ENCODE data around the gene ZNF606. TPM values are rescaled to one million over a fixed set of nuclear protein-coding genes. Genes with fewer than 3 reads are reported as not detected.

Gene ZNF606
- polyA plus RNA-seq, 2 of the 4 experiments (the other 2 are of a cell fraction): 4.5 to 5.1 TPM

GRCh38 chr19:58047672-58048071 is 45.1 kb upstream of the ZNF606 start (continued):
- TF ChIP-seq PHF8 (IDR thresholded peaks at IDR 0.05; ENCODE audit: borderline replicate concordance, low read depth) (no peak), KDM5A (IDR thresholded peaks at IDR 0.05) (no peak)
- TF ChIP-seq, protein P1, sequence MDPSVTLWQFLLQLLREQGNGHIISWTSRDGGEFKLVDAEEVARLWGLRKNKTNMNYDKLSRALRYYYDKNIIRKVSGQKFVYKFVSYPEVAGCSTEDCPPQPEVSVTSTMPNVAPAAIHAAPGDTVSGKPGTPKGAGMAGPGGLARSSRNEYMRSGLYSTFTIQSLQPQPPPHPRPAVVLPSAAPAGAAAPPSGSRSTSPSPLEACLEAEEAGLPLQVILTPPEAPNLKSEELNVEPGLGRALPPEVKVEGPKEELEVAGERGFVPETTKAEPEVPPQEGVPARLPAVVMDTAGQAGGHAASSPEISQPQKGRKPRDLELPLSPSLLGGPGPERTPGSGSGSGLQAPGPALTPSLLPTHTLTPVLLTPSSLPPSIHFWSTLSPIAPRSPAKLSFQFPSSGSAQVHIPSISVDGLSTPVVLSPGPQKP (IDR thresholded peaks at IDR 0.05; ENCODE audit: low read depth, low read length): no peak
- TF ChIP-seq, protein P2, sequence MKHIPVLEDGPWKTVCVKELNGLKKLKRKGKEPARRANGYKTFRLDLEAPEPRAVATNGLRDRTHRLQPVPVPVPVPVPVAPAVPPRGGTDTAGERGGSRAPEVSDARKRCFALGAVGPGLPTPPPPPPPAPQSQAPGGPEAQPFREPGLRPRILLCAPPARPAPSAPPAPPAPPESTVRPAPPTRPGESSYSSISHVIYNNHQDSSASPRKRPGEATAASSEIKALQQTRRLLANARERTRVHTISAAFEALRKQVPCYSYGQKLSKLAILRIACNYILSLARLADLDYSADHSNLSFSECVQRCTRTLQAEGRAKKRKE (CRISPR knock-in tag; IDR thresholded peaks at IDR 0.05; ENCODE audit: low read depth): no peak

DNA sequence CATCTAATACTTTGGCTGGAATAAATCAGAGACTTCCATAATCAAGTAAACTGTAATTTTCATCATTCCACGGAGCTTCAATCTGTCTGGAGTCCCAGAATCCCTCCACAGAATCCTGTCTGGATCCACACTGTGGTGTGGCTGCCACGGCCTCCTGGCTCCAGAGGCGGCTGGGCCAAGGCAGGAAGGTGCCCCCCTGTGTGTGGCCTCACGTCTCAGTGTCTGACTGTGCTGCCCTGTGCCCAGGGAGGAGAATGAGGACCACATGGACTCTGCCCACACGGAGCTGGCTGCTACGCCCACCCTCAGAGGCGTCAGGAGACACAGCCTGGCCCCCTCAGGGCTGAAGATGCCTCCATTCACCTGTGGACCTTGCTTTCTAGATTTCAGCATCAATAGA is 44.2 kb upstream of the ZNF606 start:
- CTCF ChIA-PET: interaction anchor here (0.6 kb wide), 1 partner anchor 795 kb away, joined by 3 read pairs; no protein-coding TSS in a partner anchor
- Histone ChIP-seq H3K27ac (no peak overlapping the region), H3K4me2 (no peak overlapping the region), H3K4me3 (no peak overlapping the region), H3K4me1 (no peaks in the 10 kb centered on the region), H3K9me3 (peaks cover 73% of the 10 kb centered on the region)
- no peak for ATAC-seq
- POLR2A ChIA-PET: no interaction called here
- no peak for DNase-seq (ENCODE audit: low read depth in 1 of 2, low spot score in 1 of 2)
- no peak for TF ChIP-seq FOXS1 (CRISPR knock-in tag; IDR thresholded peaks at IDR 0.05)
- no peak for TF ChIP-seq FOSB (CRISPR knock-in tag; IDR thresholded peaks at IDR 0.05)
- TF ChIP-seq, protein P2 (CRISPR knock-in tag; IDR thresholded peaks at IDR 0.05; ENCODE audit: low read depth): no peak
- no peak for TF ChIP-seq PHF8 (IDR thresholded peaks at IDR 0.05; ENCODE audit: borderline replicate concordance, low read depth)
- TF ChIP-seq TFCP2L1 (CRISPR knock-in tag; IDR thresholded peaks at IDR 0.05): no peak
- TF ChIP-seq POLR2AphosphoS2 (conservative IDR thresholded peaks at IDR 0.05; ENCODE audit: low read length): no peak
- TF ChIP-seq, protein P3, sequence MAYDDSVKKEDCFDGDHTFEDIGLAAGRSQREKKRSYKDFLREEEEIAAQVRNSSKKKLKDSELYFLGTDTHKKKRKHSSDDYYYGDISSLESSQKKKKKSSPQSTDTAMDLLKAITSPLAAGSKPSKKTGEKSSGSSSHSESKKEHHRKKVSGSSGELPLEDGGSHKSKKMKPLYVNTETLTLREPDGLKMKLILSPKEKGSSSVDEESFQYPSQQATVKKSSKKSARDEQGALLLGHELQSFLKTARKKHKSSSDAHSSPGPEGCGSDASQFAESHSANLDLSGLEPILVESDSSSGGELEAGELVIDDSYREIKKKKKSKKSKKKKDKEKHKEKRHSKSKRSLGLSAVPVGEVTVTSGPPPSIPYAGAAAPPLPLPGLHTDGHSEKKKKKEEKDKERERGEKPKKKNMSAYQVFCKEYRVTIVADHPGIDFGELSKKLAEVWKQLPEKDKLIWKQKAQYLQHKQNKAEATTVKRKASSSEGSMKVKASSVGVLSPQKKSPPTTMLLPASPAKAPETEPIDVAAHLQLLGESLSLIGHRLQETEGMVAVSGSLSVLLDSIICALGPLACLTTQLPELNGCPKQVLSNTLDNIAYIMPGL (CRISPR knock-in tag; IDR thresholded peaks at IDR 0.05; ENCODE audit: borderline replicate concordance): no peak
- no peak for TF ChIP-seq SMC3 (IDR thresholded peaks at IDR 0.05)
- TF ChIP-seq HOXB13 (CRISPR knock-in tag; IDR thresholded peaks at IDR 0.05; ENCODE audit: low read depth): no peak
- TF ChIP-seq, protein P4, sequence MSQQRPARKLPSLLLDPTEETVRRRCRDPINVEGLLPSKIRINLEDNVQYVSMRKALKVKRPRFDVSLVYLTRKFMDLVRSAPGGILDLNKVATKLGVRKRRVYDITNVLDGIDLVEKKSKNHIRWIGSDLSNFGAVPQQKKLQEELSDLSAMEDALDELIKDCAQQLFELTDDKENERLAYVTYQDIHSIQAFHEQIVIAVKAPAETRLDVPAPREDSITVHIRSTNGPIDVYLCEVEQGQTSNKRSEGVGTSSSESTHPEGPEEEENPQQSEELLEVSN (IDR thresholded peaks at IDR 0.05; ENCODE audit: borderline replicate concordance, low read depth): no peak
- TF ChIP-seq, protein P5, sequence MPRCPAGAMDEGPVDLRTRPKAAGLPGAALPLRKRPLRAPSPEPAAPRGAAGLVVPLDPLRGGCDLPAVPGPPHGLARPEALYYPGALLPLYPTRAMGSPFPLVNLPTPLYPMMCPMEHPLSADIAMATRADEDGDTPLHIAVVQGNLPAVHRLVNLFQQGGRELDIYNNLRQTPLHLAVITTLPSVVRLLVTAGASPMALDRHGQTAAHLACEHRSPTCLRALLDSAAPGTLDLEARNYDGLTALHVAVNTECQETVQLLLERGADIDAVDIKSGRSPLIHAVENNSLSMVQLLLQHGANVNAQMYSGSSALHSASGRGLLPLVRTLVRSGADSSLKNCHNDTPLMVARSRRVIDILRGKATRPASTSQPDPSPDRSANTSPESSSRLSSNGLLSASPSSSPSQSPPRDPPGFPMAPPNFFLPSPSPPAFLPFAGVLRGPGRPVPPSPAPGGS (IDR thresholded peaks at IDR 0.05): no peak
- no peak for TF ChIP-seq MYC (IDR thresholded peaks at IDR 0.05; ENCODE audit: borderline replicate concordance, low read length)
- TF ChIP-seq FOSL2 (IDR thresholded peaks at IDR 0.05): no peak
- no peak for TF ChIP-seq FOSL2 (CRISPR knock-in tag; IDR thresholded peaks at IDR 0.05)
- TF ChIP-seq CHD2 (IDR thresholded peaks at IDR 0.05; ENCODE audit: low read length, partially characterized antibody): no peak
- no peak for TF ChIP-seq RCOR1 (IDR thresholded peaks at IDR 0.05; ENCODE audit: low read depth, low read length)
- TF ChIP-seq RAD21 (conservative IDR thresholded peaks at IDR 0.05 in 1 of 2, IDR thresholded peaks at IDR 0.05 in 1 of 2): no peak
- no peak for TF ChIP-seq NFE2L2 (conservative IDR thresholded peaks at IDR 0.05; ENCODE audit: low read length)
- TF ChIP-seq POLR2A (IDR thresholded peaks at IDR 0.05; ENCODE audit: low read length): no peak
- TF ChIP-seq EHMT2 (IDR thresholded peaks at IDR 0.05; ENCODE audit: low read depth): no peak
- no peak for TF ChIP-seq EP300 (IDR thresholded peaks at IDR 0.05)
- WGBS (ENCODE audit: missing lambda C conversion rate): 5% methylated on average over 7 of the region's 7 CpGs
- FAIRE-seq: no peak

Data from A549 (cell line).